SK-N-SH (cell line): ENCODE measurements around the gene STARD5. TPM values are rescaled to one million over a fixed set of nuclear protein-coding genes. Genes with fewer than 3 reads are reported as not detected.

ENCODE experiments used
- CTCF ChIA-PET: fragments of 300-600, 350-600 bp; formaldehyde crosslinking; extraction: SDS; loops from one replicate; lab custom pipeline; 2021; lab: Yijun Ruan, JAX
- POLR2A ChIA-PET: fragments of 350-600 bp; sonication (Branson Sonifier 250); formaldehyde crosslinking; extraction: SDS; loops from one replicate; lab custom pipeline; 2020; ENCODE audit warnings: antibody characterized with exemption, inconsistent platforms; lab: Yijun Ruan, JAX
- DNase-seq: peaks from one replicate; pipeline ENCODE4 v3.0.0; 2012
- H2AFZ ChIP-seq: fragments of 200-600 bp; sonication (generic); 2 replicates; pipeline ENCODE4 v1.8.1; 2016; ENCODE audit warnings: antibody characterized with exemption, mild to moderate bottlenecking, low read depth
- H3F3A ChIP-seq: fragments of 200-600 bp; sonication (generic); replicated peaks from 2 replicates; pipeline ENCODE3; 2016; ENCODE audit warnings: antibody characterized with exemption, mild to moderate bottlenecking; ENCODE audit not compliant: insufficient read depth
- H3K27ac ChIP-seq, 2 experiments: fragments of 200-500 bp in 1 of 2; fragments of 200-600 bp in 1 of 2; sonication (Bioruptor generic) in 1 of 2; sonication (generic), shearing (Covaris generic) in 1 of 2; 2 replicates each; pipeline versions ENCODE4 v1.5.1 to v1.6.1; 2014 to 2016; ENCODE audit warnings: low read depth in 2 of 2, inconsistent platforms in 1 of 2, low read length in 1 of 2, mild to moderate bottlenecking in 1 of 2, mixed read lengths in 1 of 2
- H3K27me3 ChIP-seq: fragments of 200-600 bp; sonication (generic), shearing (Covaris generic); 2 replicates; pipeline ENCODE4 v1.6.1; 2016; ENCODE audit warnings: mixed run types; ENCODE audit not compliant: insufficient read depth
- H3K36me3 ChIP-seq, 2 experiments: fragments of 200-500 bp in 1 of 2; fragments of 200-600 bp in 1 of 2; sonication (Bioruptor generic) in 1 of 2; sonication (generic) in 1 of 2; replicated peaks in 1 of 2; 2 replicates each; pipeline versions ENCODE3 to v1.5.1; 2014 to 2016; ENCODE audit warnings: low read length in 1 of 2, mild to moderate bottlenecking in 1 of 2; ENCODE audit not compliant: insufficient read depth in 2 of 2, control insufficient read depth in 1 of 2
- H3K4me1 ChIP-seq, 2 experiments: fragments of 200-500 bp in 1 of 2; fragments of 200-600 bp in 1 of 2; sonication (Bioruptor generic) in 1 of 2; sonication (generic), shearing (Covaris generic) in 1 of 2; 2 replicates each; pipeline versions ENCODE4 v1.5.1 to v1.6.1; 2014 to 2016; ENCODE audit warnings: low read depth in 1 of 2, low read length in 1 of 2, mixed run types in 1 of 2; ENCODE audit not compliant: insufficient read depth in 2 of 2, control insufficient read depth in 1 of 2
- H3K4me2 ChIP-seq: fragments of 200-600 bp; sonication (generic), shearing (Covaris generic); 2 replicates; pipeline ENCODE4 v1.6.1; 2017; ENCODE audit warnings: mixed run types
- H3K4me3 ChIP-seq, 2 experiments: fragments of 200-500 bp in 1 of 2; fragments of 200-600 bp in 1 of 2; sonication (Bioruptor generic) in 1 of 2; sonication (generic), shearing (Covaris generic) in 1 of 2; 2 replicates each; pipeline versions ENCODE4 v1.5.1 to v1.8.1; 2014 to 2016; ENCODE audit warnings: low read depth in 2 of 2, inconsistent platforms in 1 of 2, low read length in 1 of 2, mild to moderate bottlenecking in 1 of 2, mixed read lengths in 1 of 2, moderate library complexity in 1 of 2
- H3K79me2 ChIP-seq: fragments of 200-600 bp; sonication (generic); 2 replicates; pipeline ENCODE4 v1.8.1; 2017; ENCODE audit warnings: mild to moderate bottlenecking; ENCODE audit not compliant: insufficient read depth
- H3K9ac ChIP-seq: fragments of 200-600 bp; sonication (generic); 2 replicates; pipeline ENCODE4 v1.6.1; 2017; ENCODE audit warnings: mixed run types
- H3K9me2 ChIP-seq: fragments of 200-600 bp; sonication (generic); 2 replicates; pipeline ENCODE4 v1.6.1; 2017; ENCODE audit warnings: mixed run types
- H3K9me3 ChIP-seq: fragments of 200-600 bp; sonication (generic); 2 replicates; pipeline ENCODE4 v1.6.1; 2017; ENCODE audit warnings: mixed run types, mild to moderate bottlenecking, moderate library complexity
- H4K20me1 ChIP-seq: fragments of 200-600 bp; sonication (generic); 2 replicates; pipeline ENCODE4 v1.6.1; 2017; ENCODE audit warnings: mild to moderate bottlenecking, mixed run types; ENCODE audit not compliant: insufficient read depth
- CHD2 ChIP-seq: fragments of 150-350 bp; IDR thresholded peaks from 2 replicates; pipeline ENCODE4 v1.6.1; 2018; ENCODE audit warnings: low read length; ENCODE audit not compliant: partially characterized antibody
- CTCF ChIP-seq: fragments of 200-600 bp; sonication (generic); IDR thresholded peaks from 2 replicates; pipeline ENCODE4 v1.6.1; 2017; ENCODE audit warnings: antibody characterized with exemption, mild to moderate bottlenecking, moderate library complexity
- ELF1 ChIP-seq: IDR thresholded peaks from 2 replicates; pipeline ENCODE4 v1.4.0; 2012
- EP300 ChIP-seq, 2 experiments: IDR thresholded peaks; 2 replicates each; pipeline versions ENCODE4 v1.4.0 to v1.6.1; 2012; ENCODE audit warnings: borderline replicate concordance in 1 of 2, low read depth in 1 of 2, low read length in 1 of 2
- EZH2phosphoT487 ChIP-seq: fragments of 200-600 bp; sonication (generic); IDR thresholded peaks from 2 replicates; pipeline ENCODE4 v1.6.1; 2017; ENCODE audit warnings: low read depth, mixed run types, mild to moderate bottlenecking, antibody characterized with exemption, moderate library complexity, borderline replicate concordance
- FOXJ3 ChIP-seq: sonication (generic); formaldehyde crosslinking; IDR thresholded peaks from 2 replicates; pipeline ENCODE4 v1.5.1; 2020; ENCODE audit warnings: mild to moderate bottlenecking, missing genetic modification reagents
- JUND ChIP-seq: IDR thresholded peaks from 2 replicates; pipeline ENCODE4 v1.4.0; 2012
- MEF2A ChIP-seq: IDR thresholded peaks from 2 replicates; pipeline ENCODE4 v1.4.0; 2012; ENCODE audit warnings: low read depth, borderline replicate concordance
- NFIC ChIP-seq: IDR thresholded peaks from 2 replicates; pipeline ENCODE4 v1.4.0; 2012; ENCODE audit warnings: borderline replicate concordance
- NRF1 ChIP-seq: IDR thresholded peaks from 2 replicates; pipeline ENCODE4 v1.6.1; 2012; ENCODE audit warnings: low read depth, mild to moderate bottlenecking, low read length
- POLR2AphosphoS5 ChIP-seq: IDR thresholded peaks from 2 replicates; pipeline ENCODE4 v1.6.1; 2012; ENCODE audit warnings: low read depth, low read length
- RAD21 ChIP-seq: IDR thresholded peaks from 2 replicates; pipeline ENCODE4 v1.6.1; 2012; ENCODE audit warnings: mild to moderate bottlenecking, low read length
- RCOR1 ChIP-seq: fragments of 150-350 bp; IDR thresholded peaks from 2 replicates; pipeline ENCODE4 v1.6.1; 2017; ENCODE audit warnings: antibody characterized with exemption, low read length
- RXRA ChIP-seq: IDR thresholded peaks from 2 replicates; pipeline ENCODE4 v1.4.0; 2012; ENCODE audit warnings: low read depth, mild to moderate bottlenecking, borderline replicate concordance
- SIN3A ChIP-seq: IDR thresholded peaks from 2 replicates; pipeline ENCODE4 v1.6.1; 2012; ENCODE audit warnings: low read depth, mild to moderate bottlenecking, low read length, moderate library complexity, borderline replicate concordance
- SMC3 ChIP-seq: IDR thresholded peaks from 2 replicates; pipeline ENCODE4 v1.6.1; 2012; ENCODE audit warnings: low read depth, low read length, improper control_type of control experiment
- TAF1 ChIP-seq: IDR thresholded peaks from 2 replicates; pipeline ENCODE4 v1.6.1; 2012; ENCODE audit warnings: low read depth, mild to moderate bottlenecking, low read length, moderate library complexity, borderline replicate concordance
- TCF12 ChIP-seq: IDR thresholded peaks from 2 replicates; pipeline ENCODE4 v1.4.0; 2012
- TEAD4 ChIP-seq: IDR thresholded peaks from 2 replicates; pipeline ENCODE4 v1.4.0; 2012; ENCODE audit warnings: mild to moderate bottlenecking, borderline replicate concordance; ENCODE audit not compliant: insufficient read depth
- YY1 ChIP-seq: IDR thresholded peaks from 2 replicates; pipeline ENCODE4 v1.4.0; 2012; ENCODE audit warnings: low read depth, mild to moderate bottlenecking
- WGBS: methylation state at CpG from one replicate; pipeline ENCODE4 v1.1.6; 2017; ENCODE audit warnings: low lambda C conversion rate; 5-methylcytosine and 5-hydroxymethylcytosine counted together
- polyA plus RNA-seq, 3 experiments: library from polyadenylated mRNA; depleted of rRNA; stranded (reverse); fragments of >200 nt; gene quantifications; 2 replicates each; pipeline ENCODE4 v1.2.3, GENCODE V29; 2012
- TF ChIP-seq, protein P1 (sequence below): IDR thresholded peaks from 2 replicates; pipeline ENCODE4 v1.6.1; 2012; ENCODE audit warnings: mild to moderate bottlenecking, low read depth, low read length, moderate library complexity
- TF ChIP-seq, protein P2 (sequence below): fragments of 150-350 bp; IDR thresholded peaks from 2 replicates; pipeline ENCODE4 v1.6.1; 2017; ENCODE audit warnings: antibody characterized with exemption, low read length, low read depth, borderline replicate concordance
- TF ChIP-seq, protein P3 (sequence below): IDR thresholded peaks from 2 replicates; pipeline ENCODE4; 2012

STARD5 gene
- polyA plus RNA-seq, 1 of the 3 experiments (the other 2 are of a cell fraction), result 1.6 TPM

DNA sequence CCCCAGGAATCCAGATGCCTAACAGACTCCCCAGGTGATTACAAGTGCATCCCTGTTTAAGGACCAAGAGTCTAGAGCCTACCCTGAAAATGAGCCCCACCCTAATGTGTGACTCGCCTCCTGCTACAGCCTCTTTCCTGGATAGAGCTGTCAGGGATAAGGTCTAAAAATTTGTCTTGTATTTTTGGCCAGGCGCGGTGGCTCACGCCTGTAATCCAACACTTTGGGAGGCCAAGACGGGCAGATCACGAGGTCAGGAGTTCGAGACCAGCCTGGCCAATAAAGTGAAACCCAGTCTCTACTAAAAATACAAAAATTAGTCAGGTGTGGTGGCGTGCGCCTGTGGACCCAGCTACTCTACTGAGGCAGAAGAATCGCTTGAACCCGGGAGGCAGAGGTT is 38.8 kb upstream of the STARD5 start:
- Histone ChIP-seq H3K9ac (no peak overlapping the region), H3K4me2 (no peak overlapping the region), H3K27ac (no peak overlapping the region), H3K27me3 (no peaks in the 10 kb centered on the region), H4K20me1 (no peaks in the 10 kb centered on the region), H3K9me2 (no peaks in the 10 kb centered on the region), H3K4me1 (no peaks in the 10 kb centered on the region), H3K4me3 (no peak overlapping the region), H3K9me3 (no peaks in the 10 kb centered on the region), H3K36me3 (no peaks in the 10 kb centered on the region), H3K79me2 (no peaks in the 10 kb centered on the region), H3F3A (no peaks in the 10 kb centered on the region), H2AFZ (no peak overlapping the region)
- WGBS, result 62% methylated on average over 11 of the region's 11 CpGs
- TF ChIP-seq ELF1, result no peak
- TF ChIP-seq, protein P1, sequence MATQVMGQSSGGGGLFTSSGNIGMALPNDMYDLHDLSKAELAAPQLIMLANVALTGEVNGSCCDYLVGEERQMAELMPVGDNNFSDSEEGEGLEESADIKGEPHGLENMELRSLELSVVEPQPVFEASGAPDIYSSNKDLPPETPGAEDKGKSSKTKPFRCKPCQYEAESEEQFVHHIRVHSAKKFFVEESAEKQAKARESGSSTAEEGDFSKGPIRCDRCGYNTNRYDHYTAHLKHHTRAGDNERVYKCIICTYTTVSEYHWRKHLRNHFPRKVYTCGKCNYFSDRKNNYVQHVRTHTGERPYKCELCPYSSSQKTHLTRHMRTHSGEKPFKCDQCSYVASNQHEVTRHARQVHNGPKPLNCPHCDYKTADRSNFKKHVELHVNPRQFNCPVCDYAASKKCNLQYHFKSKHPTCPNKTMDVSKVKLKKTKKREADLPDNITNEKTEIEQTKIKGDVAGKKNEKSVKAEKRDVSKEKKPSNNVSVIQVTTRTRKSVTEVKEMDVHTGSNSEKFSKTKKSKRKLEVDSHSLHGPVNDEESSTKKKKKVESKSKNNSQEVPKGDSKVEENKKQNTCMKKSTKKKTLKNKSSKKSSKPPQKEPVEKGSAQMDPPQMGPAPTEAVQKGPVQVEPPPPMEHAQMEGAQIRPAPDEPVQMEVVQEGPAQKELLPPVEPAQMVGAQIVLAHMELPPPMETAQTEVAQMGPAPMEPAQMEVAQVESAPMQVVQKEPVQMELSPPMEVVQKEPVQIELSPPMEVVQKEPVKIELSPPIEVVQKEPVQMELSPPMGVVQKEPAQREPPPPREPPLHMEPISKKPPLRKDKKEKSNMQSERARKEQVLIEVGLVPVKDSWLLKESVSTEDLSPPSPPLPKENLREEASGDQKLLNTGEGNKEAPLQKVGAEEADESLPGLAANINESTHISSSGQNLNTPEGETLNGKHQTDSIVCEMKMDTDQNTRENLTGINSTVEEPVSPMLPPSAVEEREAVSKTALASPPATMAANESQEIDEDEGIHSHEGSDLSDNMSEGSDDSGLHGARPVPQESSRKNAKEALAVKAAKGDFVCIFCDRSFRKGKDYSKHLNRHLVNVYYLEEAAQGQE, result no peak
- TF ChIP-seq, protein P2, sequence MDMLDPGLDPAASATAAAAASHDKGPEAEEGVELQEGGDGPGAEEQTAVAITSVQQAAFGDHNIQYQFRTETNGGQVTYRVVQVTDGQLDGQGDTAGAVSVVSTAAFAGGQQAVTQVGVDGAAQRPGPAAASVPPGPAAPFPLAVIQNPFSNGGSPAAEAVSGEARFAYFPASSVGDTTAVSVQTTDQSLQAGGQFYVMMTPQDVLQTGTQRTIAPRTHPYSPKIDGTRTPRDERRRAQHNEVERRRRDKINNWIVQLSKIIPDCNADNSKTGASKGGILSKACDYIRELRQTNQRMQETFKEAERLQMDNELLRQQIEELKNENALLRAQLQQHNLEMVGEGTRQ, result no peak
- no peak for TF ChIP-seq RCOR1
- TF ChIP-seq SMC3, result no peak
- no peak for TF ChIP-seq FOXJ3 (CRISPR knock-in tag)
- TF ChIP-seq TAF1, result no peak
- TF ChIP-seq EP300 (IDR thresholded peaks at IDR 0.05; ENCODE audit: borderline replicate concordance in 1 of 2, low read depth in 1 of 2, low read length in 1 of 2), result no peak
- TF ChIP-seq CHD2, result no peak
- TF ChIP-seq EZH2phosphoT487, result no peak
- TF ChIP-seq SIN3A, result no peak
- TF ChIP-seq NRF1, result no peak
- DNase-seq, result no peak
- POLR2A ChIA-PET, result no interaction called here
- CTCF ChIA-PET, result interaction anchor here (1.6 kb wide), 1 partner anchor 96 kb away, joined by 4 read pairs; no protein-coding TSS in a partner anchor

GRCh38 chr15:81361891-81362290 is 38.0 kb upstream of the STARD5 start:
- Histone ChIP-seq H3K9ac (no peak overlapping the region), H4K20me1 (no peaks in the 10 kb centered on the region), H3K36me3 (no peaks in the 10 kb centered on the region), H3K4me3 (no peak overlapping the region), H3K27ac (no peak overlapping the region), H3K9me2 (no peaks in the 10 kb centered on the region), H2AFZ (no peak overlapping the region), H3K79me2 (no peaks in the 10 kb centered on the region), H3F3A (no peaks in the 10 kb centered on the region), H3K27me3 (no peaks in the 10 kb centered on the region), H3K4me1 (no peaks in the 10 kb centered on the region), H3K9me3 (no peaks in the 10 kb centered on the region), H3K4me2 (no peak overlapping the region)
- POLR2A ChIA-PET, result no interaction called here
- WGBS, result 48% methylated on average over 7 of the region's 7 CpGs
- no peak for DNase-seq
- CTCF ChIA-PET, result interaction anchor here (1.6 kb wide), 1 partner anchor 95 kb away, joined by 4 read pairs; no protein-coding TSS in a partner anchor
- TF ChIP-seq YY1 (no peak), RAD21 (no peak), TEAD4 (no peak), EZH2phosphoT487 (no peak), TCF12 (no peak), MEF2A (no peak), NFIC (no peak), RXRA (no peak), SIN3A (no peak), JUND (no peak), POLR2AphosphoS5 (no peak), CTCF (no peak), NRF1 (no peak)
- TF ChIP-seq, protein P3, sequence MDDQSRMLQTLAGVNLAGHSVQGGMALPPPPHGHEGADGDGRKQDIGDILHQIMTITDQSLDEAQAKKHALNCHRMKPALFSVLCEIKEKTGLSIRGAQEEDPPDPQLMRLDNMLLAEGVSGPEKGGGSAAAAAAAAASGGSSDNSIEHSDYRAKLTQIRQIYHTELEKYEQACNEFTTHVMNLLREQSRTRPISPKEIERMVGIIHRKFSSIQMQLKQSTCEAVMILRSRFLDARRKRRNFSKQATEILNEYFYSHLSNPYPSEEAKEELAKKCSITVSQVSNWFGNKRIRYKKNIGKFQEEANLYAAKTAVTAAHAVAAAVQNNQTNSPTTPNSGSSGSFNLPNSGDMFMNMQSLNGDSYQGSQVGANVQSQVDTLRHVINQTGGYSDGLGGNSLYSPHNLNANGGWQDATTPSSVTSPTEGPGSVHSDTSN, result no peak
